WTC11 (cell line): ENCODE data around the gene ZBTB24. TPM values are rescaled to one million over a fixed set of nuclear protein-coding genes. Genes with fewer than 3 reads are reported as not detected.

Experiments used
- ATAC-seq: fragments of 200-7000 bp; cut with Tn5 transposase; 2 replicates; pipeline ENCODE4 v1.10.0; 2021; ENCODE audit warnings: mild to moderate bottlenecking, moderate library complexity
- CTCF ChIA-PET: fragments of 300-600 bp; sonication (Branson Sonifier 250); formaldehyde crosslinking; loops from one replicate; lab custom pipeline; 2021; ENCODE audit warnings: antibody characterized with exemption; lab: Charles Lee
- POLR2A ChIA-PET: fragments of 350-600 bp; sonication (Branson Sonifier 250); formaldehyde crosslinking; loops from one replicate; lab custom pipeline; 2021; ENCODE audit warnings: antibody characterized with exemption; lab: Charles Lee
- DNase-seq: peaks from one replicate; pipeline ENCODE4 v3.0.0; 2021; ENCODE audit warnings: low spot score
- H3K27ac Mint-ChIP-seq: 2 replicates; pipeline ENCODE4 v1.8.0; 2021; ENCODE audit warnings: mixed read lengths
- H3K27me3 Mint-ChIP-seq: 2 replicates; pipeline ENCODE4 v1.8.0; 2021; ENCODE audit warnings: low read depth, mild to moderate bottlenecking, moderate library complexity, mixed read lengths
- H3K36me3 Mint-ChIP-seq: 2 replicates; pipeline ENCODE4 v1.8.0; 2021; ENCODE audit warnings: mixed read lengths
- H3K4me1 Mint-ChIP-seq: 2 replicates; pipeline ENCODE4 v1.8.0; 2022; ENCODE audit warnings: mixed read lengths
- H3K4me3 Mint-ChIP-seq: 2 replicates; pipeline ENCODE4 v1.8.0; 2021; ENCODE audit warnings: mild to moderate bottlenecking, moderate library complexity, mixed read lengths
- H3K9me3 Mint-ChIP-seq: 2 replicates; pipeline ENCODE4 v1.8.0; 2021; ENCODE audit warnings: mixed read lengths
- AR ChIP-seq: fragments of 250-450 bp; sonication (Bioruptor Pico); IDR thresholded peaks from 2 replicates; pipeline ENCODE4 v1.9.0; 2021; ENCODE audit warnings: mild to moderate bottlenecking
- ATF1 ChIP-seq: sonication (generic); formaldehyde crosslinking; IDR thresholded peaks from 2 replicates; pipeline ENCODE4 v1.8.1; 2023; ENCODE audit warnings: mild to moderate bottlenecking, moderate library complexity, missing genetic modification reagents
- ATF6 ChIP-seq: sonication (generic); formaldehyde crosslinking; IDR thresholded peaks from 2 replicates; pipeline ENCODE4 v1.8.1; 2023; ENCODE audit warnings: mild to moderate bottlenecking, missing genetic modification reagents
- ELF4 ChIP-seq: sonication (generic); formaldehyde crosslinking; IDR thresholded peaks from 2 replicates; pipeline ENCODE4 v1.8.1; 2022; ENCODE audit warnings: low read depth, mild to moderate bottlenecking, moderate library complexity, missing genetic modification reagents
- ESRRA ChIP-seq: sonication (generic); formaldehyde crosslinking; IDR thresholded peaks from 2 replicates; pipeline ENCODE4 v1.8.1; 2022; ENCODE audit warnings: mild to moderate bottlenecking, missing genetic modification reagents, borderline replicate concordance
- IRF2 ChIP-seq: sonication (generic); formaldehyde crosslinking; IDR thresholded peaks from 2 replicates; pipeline ENCODE4 v1.8.0; 2022; ENCODE audit warnings: low read depth, missing genetic modification reagents, borderline replicate concordance
- NFATC4 ChIP-seq: fragments of 250-450 bp; sonication (Bioruptor Pico); IDR thresholded peaks from 2 replicates; pipeline ENCODE4 v1.9.0; 2021; ENCODE audit warnings: mild to moderate bottlenecking
- NFYB ChIP-seq: sonication (generic); formaldehyde crosslinking; conservative IDR thresholded peaks from 2 replicates; pipeline ENCODE4 v1.8.0; 2022; ENCODE audit warnings: low read depth, missing genetic modification reagents
- OVOL2 ChIP-seq: fragments of 250-450 bp; sonication (Bioruptor Pico); IDR thresholded peaks from 2 replicates; pipeline ENCODE4 v1.9.0; 2021; ENCODE audit warnings: mild to moderate bottlenecking, borderline replicate concordance
- TCF7 ChIP-seq: sonication (generic); formaldehyde crosslinking; IDR thresholded peaks from 2 replicates; pipeline ENCODE4 v1.8.0; 2022; ENCODE audit warnings: mild to moderate bottlenecking, low read depth, missing genetic modification reagents, moderate library complexity
- ZNF232 ChIP-seq: sonication (generic); formaldehyde crosslinking; IDR thresholded peaks from 2 replicates; pipeline ENCODE4 v1.8.0; 2022; ENCODE audit warnings: mild to moderate bottlenecking, missing genetic modification reagents
- ZNF263 ChIP-seq: sonication (generic); formaldehyde crosslinking; IDR thresholded peaks from 2 replicates; pipeline ENCODE4 v1.8.1; 2022; ENCODE audit warnings: low read depth, mild to moderate bottlenecking, moderate library complexity, missing genetic modification reagents
- ZNF423 ChIP-seq: fragments of 250-450 bp; sonication (Bioruptor Pico); IDR thresholded peaks from 2 replicates; pipeline ENCODE4 v2.1.2; 2022; ENCODE audit warnings: mild to moderate bottlenecking, moderate library complexity
- total RNA-seq: library from RNA; stranded (reverse); gene quantifications from 3 replicates; pipeline ENCODE4 v1.2.3, GENCODE V29; 2021
- TF ChIP-seq, protein P1 (sequence below): sonication (generic); formaldehyde crosslinking; IDR thresholded peaks from 2 replicates; pipeline ENCODE4 v1.8.0; 2022; ENCODE audit warnings: mild to moderate bottlenecking, missing genetic modification reagents
- TF ChIP-seq, protein P2 (sequence below): sonication (generic); formaldehyde crosslinking; IDR thresholded peaks from 2 replicates; pipeline ENCODE4 v1.8.1; 2022; ENCODE audit warnings: mild to moderate bottlenecking, moderate library complexity, missing genetic modification reagents
- TF ChIP-seq, protein P3 (sequence below): fragments of 200-600 bp; IDR thresholded peaks from 2 replicates; pipeline ENCODE4 v1.8.0; 2022; ENCODE audit warnings: antibody characterized with exemption
- TF ChIP-seq, protein P4 (sequence below): fragments of 250-450 bp; sonication (Bioruptor Pico); IDR thresholded peaks from 2 replicates; pipeline ENCODE4 v1.9.0; 2021; ENCODE audit warnings: mild to moderate bottlenecking, borderline replicate concordance

ZBTB24 gene
- total RNA-seq, 1 experiment from 2014 or later, result 14.7 TPM

- Mint-ChIP-seq H3K27me3 (no peaks in the 10 kb centered on the region), H3K27ac (no peak overlapping the region), H3K4me3 (no peak overlapping the region), H3K4me1 (peaks cover 44% of the 10 kb centered on the region), H3K9me3 (no peaks in the 10 kb centered on the region), H3K36me3 (no peaks in the 10 kb centered on the region)
- TF ChIP-seq, protein P1, sequence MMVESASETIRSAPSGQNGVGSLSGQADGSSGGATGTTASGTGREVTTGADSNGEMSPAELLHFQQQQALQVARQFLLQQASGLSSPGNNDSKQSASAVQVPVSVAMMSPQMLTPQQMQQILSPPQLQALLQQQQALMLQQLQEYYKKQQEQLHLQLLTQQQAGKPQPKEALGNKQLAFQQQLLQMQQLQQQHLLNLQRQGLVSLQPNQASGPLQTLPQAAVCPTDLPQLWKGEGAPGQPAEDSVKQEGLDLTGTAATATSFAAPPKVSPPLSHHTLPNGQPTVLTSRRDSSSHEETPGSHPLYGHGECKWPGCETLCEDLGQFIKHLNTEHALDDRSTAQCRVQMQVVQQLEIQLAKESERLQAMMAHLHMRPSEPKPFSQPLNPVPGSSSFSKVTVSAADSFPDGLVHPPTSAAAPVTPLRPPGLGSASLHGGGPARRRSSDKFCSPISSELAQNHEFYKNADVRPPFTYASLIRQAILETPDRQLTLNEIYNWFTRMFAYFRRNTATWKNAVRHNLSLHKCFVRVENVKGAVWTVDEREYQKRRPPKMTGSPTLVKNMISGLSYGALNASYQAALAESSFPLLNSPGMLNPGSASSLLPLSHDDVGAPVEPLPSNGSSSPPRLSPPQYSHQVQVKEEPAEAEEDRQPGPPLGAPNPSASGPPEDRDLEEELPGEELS (CRISPR knock-in tag), result no peak
- DNase-seq (no peak), ATAC-seq (no peak)
- ChIA-PET POLR2A (no interaction called here), CTCF (no interaction called here)
These were observed 15.9 kb upstream of the ZBTB24 start for GRCh38 chr6:109498936-109499335.

GRCh38 chr6:109498052-109498451 lies 15.0 kb upstream of the ZBTB24 start:
- TF ChIP-seq, protein P2, sequence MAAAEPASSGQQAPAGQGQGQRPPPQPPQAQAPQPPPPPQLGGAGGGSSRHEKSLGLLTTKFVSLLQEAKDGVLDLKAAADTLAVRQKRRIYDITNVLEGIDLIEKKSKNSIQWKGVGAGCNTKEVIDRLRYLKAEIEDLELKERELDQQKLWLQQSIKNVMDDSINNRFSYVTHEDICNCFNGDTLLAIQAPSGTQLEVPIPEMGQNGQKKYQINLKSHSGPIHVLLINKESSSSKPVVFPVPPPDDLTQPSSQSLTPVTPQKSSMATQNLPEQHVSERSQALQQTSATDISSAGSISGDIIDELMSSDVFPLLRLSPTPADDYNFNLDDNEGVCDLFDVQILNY (CRISPR knock-in tag), result no peak
- peak; percentile 14; the same call in 1 of the 2 replicates for TF ChIP-seq ZNF423 (CRISPR knock-in tag)
- TF ChIP-seq, all 79 proteins: peak for 1
- peaks cover 47% of the 10 kb centered on the region for H3K4me1 Mint-ChIP-seq
- H3K27ac Mint-ChIP-seq, result no peak overlapping the region
- H3K9me3 Mint-ChIP-seq, result no peaks in the 10 kb centered on the region
- ATAC-seq, result peak; percentile 65
- no peak for DNase-seq
- H3K27me3 Mint-ChIP-seq, result no peaks in the 10 kb centered on the region
- no peak overlapping the region for H3K4me3 Mint-ChIP-seq
- CTCF ChIA-PET, result no interaction called here
- H3K36me3 Mint-ChIP-seq, result no peaks in the 10 kb centered on the region
- POLR2A ChIA-PET, result no interaction called here

GRCh38 chr6:109496036-109496772 lies 13.2 kb upstream of the ZBTB24 start:
- POLR2A ChIA-PET, result no interaction called here
- Mint-ChIP-seq H3K27me3 (no peaks in the 10 kb centered on the region), H3K36me3 (no peaks in the 10 kb centered on the region), H3K4me1 (peaks cover 57% of the 10 kb centered on the region)
- no peak for DNase-seq
- CTCF ChIA-PET, result interaction anchor here (0.7 to 1.0 kb wide), 2 partner anchors 12 to 195 kb away, joined by 3 to 4 read pairs; partner anchors contain the start of genes AK9 and FIG4
- TF ChIP-seq ZNF232 (CRISPR knock-in tag) (no peak), ESRRA (CRISPR knock-in tag) (no peak), NFATC4 (no peak), AR (CRISPR knock-in tag) (no peak), ZNF263 (no peak), TCF7 (CRISPR knock-in tag) (no peak), ATF1 (CRISPR knock-in tag) (no peak), IRF2 (CRISPR knock-in tag) (no peak), ATF6 (CRISPR knock-in tag) (no peak), ELF4 (no peak), OVOL2 (CRISPR knock-in tag) (no peak), NFYB (no peak)
- TF ChIP-seq, protein P3, sequence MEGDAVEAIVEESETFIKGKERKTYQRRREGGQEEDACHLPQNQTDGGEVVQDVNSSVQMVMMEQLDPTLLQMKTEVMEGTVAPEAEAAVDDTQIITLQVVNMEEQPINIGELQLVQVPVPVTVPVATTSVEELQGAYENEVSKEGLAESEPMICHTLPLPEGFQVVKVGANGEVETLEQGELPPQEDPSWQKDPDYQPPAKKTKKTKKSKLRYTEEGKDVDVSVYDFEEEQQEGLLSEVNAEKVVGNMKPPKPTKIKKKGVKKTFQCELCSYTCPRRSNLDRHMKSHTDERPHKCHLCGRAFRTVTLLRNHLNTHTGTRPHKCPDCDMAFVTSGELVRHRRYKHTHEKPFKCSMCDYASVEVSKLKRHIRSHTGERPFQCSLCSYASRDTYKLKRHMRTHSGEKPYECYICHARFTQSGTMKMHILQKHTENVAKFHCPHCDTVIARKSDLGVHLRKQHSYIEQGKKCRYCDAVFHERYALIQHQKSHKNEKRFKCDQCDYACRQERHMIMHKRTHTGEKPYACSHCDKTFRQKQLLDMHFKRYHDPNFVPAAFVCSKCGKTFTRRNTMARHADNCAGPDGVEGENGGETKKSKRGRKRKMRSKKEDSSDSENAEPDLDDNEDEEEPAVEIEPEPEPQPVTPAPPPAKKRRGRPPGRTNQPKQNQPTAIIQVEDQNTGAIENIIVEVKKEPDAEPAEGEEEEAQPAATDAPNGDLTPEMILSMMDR, result no peak
- TF ChIP-seq, protein P4, sequence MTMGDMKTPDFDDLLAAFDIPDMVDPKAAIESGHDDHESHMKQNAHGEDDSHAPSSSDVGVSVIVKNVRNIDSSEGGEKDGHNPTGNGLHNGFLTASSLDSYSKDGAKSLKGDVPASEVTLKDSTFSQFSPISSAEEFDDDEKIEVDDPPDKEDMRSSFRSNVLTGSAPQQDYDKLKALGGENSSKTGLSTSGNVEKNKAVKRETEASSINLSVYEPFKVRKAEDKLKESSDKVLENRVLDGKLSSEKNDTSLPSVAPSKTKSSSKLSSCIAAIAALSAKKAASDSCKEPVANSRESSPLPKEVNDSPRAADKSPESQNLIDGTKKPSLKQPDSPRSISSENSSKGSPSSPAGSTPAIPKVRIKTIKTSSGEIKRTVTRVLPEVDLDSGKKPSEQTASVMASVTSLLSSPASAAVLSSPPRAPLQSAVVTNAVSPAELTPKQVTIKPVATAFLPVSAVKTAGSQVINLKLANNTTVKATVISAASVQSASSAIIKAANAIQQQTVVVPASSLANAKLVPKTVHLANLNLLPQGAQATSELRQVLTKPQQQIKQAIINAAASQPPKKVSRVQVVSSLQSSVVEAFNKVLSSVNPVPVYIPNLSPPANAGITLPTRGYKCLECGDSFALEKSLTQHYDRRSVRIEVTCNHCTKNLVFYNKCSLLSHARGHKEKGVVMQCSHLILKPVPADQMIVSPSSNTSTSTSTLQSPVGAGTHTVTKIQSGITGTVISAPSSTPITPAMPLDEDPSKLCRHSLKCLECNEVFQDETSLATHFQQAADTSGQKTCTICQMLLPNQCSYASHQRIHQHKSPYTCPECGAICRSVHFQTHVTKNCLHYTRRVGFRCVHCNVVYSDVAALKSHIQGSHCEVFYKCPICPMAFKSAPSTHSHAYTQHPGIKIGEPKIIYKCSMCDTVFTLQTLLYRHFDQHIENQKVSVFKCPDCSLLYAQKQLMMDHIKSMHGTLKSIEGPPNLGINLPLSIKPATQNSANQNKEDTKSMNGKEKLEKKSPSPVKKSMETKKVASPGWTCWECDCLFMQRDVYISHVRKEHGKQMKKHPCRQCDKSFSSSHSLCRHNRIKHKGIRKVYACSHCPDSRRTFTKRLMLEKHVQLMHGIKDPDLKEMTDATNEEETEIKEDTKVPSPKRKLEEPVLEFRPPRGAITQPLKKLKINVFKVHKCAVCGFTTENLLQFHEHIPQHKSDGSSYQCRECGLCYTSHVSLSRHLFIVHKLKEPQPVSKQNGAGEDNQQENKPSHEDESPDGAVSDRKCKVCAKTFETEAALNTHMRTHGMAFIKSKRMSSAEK (CRISPR knock-in tag), result no peak
- TF ChIP-seq, all 79 proteins: peak for 0
- no peak for ATAC-seq
- H3K4me3 Mint-ChIP-seq, result no peak overlapping the region
- H3K9me3 Mint-ChIP-seq, result no peaks in the 10 kb centered on the region
- no peak overlapping the region for H3K27ac Mint-ChIP-seq
